Activated T-cell treated with anti-CD3 and anti-CD28 coated beads, Interleukin-2, amount 50 U/mL, for 1 hour (primary cell): ENCODE results near the gene KCTD11.

Experiments
- DNase-seq: peaks from one replicate; pipeline ENCODE4 v3.0.0-alpha.2; 2020

KCTD11 gene

DNA sequence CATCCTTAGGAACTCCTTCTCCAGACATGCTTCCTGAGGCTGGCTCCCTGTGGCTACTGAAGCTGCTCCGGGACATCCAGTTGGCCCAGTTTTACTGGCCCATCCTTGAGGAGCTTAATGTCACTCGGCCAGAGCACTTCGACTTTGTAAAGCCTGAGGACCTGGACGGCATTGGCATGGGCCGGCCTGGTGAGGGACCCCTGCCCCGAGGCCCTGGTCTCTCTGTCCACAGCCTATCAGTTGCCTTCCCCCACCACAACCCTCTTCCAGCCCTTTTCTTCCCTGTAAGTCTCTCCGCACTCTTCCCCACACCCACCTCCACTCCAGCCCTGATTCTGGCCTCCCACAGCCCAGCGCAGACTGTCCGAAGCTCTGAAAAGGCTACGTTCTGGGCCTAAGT, 30.9 kb downstream of the KCTD11 start:
- DNase-seq: no peak

GRCh38 chr17:7383371-7383741, 31.4 kb downstream of the KCTD11 start:
- DNase-seq: no peak

- peak; percentile 88 for DNase-seq
Observed at GRCh38 chr17:7383742-7384488, 32.0 kb downstream of the KCTD11 start.

DNA sequence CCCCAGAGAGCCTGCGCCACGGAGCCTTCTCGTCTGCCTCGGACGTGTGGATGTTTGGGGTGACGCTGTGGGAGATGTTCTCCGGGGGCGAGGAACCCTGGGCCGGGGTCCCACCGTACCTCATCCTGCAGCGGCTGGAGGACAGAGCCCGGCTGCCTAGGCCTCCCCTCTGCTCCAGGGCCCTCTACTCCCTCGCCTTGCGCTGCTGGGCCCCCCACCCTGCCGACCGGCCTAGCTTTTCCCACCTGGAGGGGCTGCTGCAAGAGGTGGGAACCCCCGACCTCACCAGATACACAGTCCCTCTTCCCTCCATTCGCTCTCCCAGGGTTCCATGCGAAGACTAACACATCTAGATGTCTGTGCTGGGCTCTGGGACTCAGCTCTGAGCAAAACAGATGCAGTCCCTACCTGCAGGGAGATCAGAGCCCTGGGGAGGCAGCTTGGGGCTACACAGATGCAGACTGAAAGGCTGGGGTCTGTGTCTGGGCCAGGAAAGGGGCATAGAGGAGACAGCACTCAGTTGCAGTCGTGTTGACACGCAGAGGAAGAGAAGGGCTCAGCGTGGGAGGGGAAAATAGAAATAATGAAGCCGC, 32.6 kb downstream of the KCTD11 start:
- DNase-seq: no peak

DNA sequence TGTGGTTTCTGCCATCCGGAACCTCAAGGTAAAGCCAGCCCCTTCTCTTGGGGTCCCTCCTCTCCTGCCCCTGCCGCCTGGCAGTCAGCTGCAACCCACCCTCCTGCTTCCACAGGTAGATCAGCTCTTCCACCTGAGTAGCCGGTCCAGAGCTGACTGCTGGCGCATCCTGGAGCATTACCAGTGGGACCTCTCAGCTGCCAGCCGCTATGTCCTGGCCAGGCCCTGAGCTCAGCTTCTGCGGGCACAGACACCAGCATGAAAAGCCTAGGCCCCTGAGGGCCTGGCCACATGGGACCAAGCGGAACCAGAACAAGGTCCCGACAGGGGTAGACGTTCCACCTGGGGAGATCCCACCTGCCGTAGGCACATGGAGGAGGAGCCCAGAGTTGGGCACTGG, 36.9 kb downstream of the KCTD11 start:
- DNase-seq: no peak

GRCh38 chr17:7389924-7390910, 38.3 kb downstream of the KCTD11 start:
- DNase-seq: no peak

GRCh38 chr17:7391307-7391706, 39.3 kb downstream of the KCTD11 start:
- DNase-seq: no peak

- DNase-seq: no peak
Observed at GRCh38 chr17:7392696-7393612, 41.0 kb downstream of the KCTD11 start.

GRCh38 chr17:7393613-7394451, 41.9 kb downstream of the KCTD11 start:
- no peak for DNase-seq

GRCh38 chr17:7394452-7395191, 42.7 kb downstream of the KCTD11 start, which contains the start of gene PLSCR3:
Gene PLSCR3 (minus strand): TSS chr17:7394525. CDS start chr17:7394110, 415 bp downstream.
- peak; percentile 93 for DNase-seq

GRCh38 chr17:7396147-7396546, 44.2 kb downstream of the KCTD11 start:
- DNase-seq: no peak

GRCh38 chr17:7398612-7399011, 46.6 kb downstream of the KCTD11 start:
- DNase-seq: no peak

DNA sequence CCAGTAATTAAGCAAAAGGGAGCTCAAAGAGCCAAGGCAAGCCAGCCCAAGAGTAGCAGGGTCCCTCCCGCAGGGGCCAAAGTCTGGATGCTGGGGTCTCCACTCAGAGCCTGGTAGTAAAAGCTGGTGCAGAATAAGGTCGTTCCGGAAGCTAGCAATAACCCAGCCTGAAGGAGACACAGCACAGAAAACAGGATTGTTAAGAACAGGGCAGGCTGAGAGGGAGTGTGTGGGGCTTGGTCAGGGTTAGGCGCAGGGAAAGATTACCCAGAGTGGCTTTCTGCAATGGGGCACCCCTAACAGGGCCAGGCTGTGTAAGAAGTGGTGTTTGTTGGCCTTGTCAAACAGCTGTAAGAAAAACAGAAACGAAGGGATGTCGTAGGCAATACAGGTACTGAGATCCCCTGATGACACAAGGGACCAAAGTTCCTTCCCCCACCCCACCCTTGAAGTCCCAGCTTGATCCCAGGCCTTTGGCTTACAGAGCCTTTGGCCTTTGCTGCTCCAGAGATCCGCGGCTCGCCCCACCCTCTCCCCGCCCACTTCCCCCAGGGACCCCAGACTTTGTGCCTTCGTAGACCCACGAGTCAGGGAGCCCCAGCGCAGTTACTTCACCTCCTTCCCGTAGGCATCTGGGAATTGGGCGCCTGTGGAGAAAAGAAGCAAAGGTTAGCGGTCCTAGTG, 51.2 kb downstream of the KCTD11 start:
- no peak for DNase-seq

DNA sequence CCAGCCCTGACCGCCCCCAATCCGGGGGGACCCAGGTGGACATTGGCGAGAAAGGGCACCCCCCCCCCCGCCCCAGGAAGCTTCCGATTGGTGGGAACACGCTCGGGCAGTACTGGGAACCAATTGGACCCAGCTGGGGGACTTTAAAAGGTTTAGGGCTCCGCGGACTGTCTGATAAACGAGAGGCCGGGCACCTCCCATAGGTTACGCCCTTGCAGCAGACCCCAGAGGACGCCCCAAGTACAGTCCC, 51.7 kb downstream of the KCTD11 start:
- DNase-seq: no peak

GRCh38 chr17:7403977-7404736, 52.2 kb downstream of the KCTD11 start, which contains the start of gene TMEM256:
Gene TMEM256 (minus strand): TSS chr17:7404097. CDS start chr17:7404084, 13 bp downstream.
- DNase-seq: peak; percentile 89
